Tibial artery (tissue), 4 donors: ENCODE measurements around the gene HPN.
"Not testable (repeated sequence)": the region's sequence is repeated elsewhere in the genome, so short reads cannot be mapped to it uniquely, and the experiment has no call there.

ENCODE experiments used
- DNase-seq, 2 donors: peaks; one replicate each; pipeline ENCODE4 v3.0.0-alpha.2; 2019
- H3K27ac ChIP-seq, 2 donors: fragments of 200-600 bp; sonication (generic) in 1 of 2; 1 replicate in 1 of 2; 2 replicates in 1 of 2; pipeline ENCODE4 v1.5.1; 2018 to 2019; ENCODE audit warnings: mild to moderate bottlenecking in 1 of 2
- H3K27me3 ChIP-seq, 2 donors: fragments of 200-600 bp; sonication (generic) in 1 of 2; one replicate each; pipeline versions ENCODE4 v1.5.1 to v1.6.0; 2016 to 2019
- H3K36me3 ChIP-seq, 3 donors: fragments of 200-600 bp; sonication (generic) in 2 of 3; one replicate each; pipeline ENCODE4 v1.5.1; 2016 to 2019; ENCODE audit warnings: mild to moderate bottlenecking in 2 of 3
- H3K4me1 ChIP-seq, 4 donors: fragments of 200-600 bp; sonication (generic) in 2 of 4; 1 replicate in 3 of 4; 2 replicates in 1 of 4; pipeline ENCODE4 v1.5.1; 2016 to 2019
- H3K4me3 ChIP-seq, 2 donors: fragments of 200-600 bp; sonication (generic) in 1 of 2; 1 replicate in 1 of 2; 2 replicates in 1 of 2; pipeline ENCODE4 v1.5.1; 2018 to 2019; ENCODE audit warnings: mild to moderate bottlenecking in 2 of 2
- H3K9me3 ChIP-seq, 3 donors: fragments of 200-600 bp; sonication (generic) in 1 of 3; one replicate each; pipeline ENCODE4 v1.5.1; 2016 to 2019
- intact Hi-C: fragments of 100-400 bp; cut with DNase I; formaldehyde crosslinking; loops from one replicate; pipeline ENCODE4 v1.15.0; 2023; ENCODE audit warnings: low total_unique reads
- TF ChIP-seq, protein P1 (sequence below), 2 experiments: fragments of 200-600 bp in 1 of 2; fragments of 450-650 bp in 1 of 2; IDR thresholded peaks; one replicate each; pipeline ENCODE4 v1.5.1; 2017 to 2019; ENCODE audit warnings: antibody characterized with exemption in 2 of 2, mild to moderate bottlenecking in 1 of 2, moderate library complexity in 1 of 2

The HPN gene

DNA sequence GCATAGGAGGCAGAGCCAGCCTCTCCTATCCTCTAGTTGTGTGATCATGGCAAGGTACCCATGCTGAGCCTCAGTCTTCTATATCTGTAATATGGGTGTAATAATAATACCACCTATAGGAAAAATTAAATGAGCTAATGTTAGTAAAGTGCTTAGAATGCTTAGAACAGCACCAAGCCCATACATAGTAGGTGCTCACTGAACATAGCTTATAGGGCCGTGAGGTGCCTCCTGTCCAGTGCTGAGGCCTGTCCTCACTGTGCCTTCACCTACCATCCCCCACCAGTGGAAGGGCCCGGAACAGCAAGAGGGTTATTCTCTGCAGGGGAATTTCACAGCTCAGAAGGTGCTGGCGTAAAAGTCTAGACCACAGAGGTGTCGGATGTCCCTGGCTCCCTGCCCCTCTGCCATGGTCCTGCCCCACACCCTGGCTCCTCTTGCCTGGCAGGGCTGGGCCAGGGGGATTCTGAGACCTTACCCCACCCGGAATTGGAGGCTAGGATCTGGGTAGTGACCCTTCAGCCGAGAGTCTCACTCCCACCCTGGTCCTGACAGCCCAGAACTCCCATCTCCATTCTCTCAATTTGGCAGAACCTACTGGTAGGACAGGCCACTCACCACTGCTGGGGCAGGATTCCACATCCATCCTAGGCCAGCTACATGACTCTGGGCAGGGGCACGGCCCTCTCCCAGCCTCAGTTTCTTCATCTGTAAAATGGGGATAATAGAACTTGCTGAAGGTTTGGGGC is 13.5 kb upstream of the HPN start:
- Histone ChIP-seq H3K27ac (no peak overlapping the region), H3K36me3 (peaks cover 22 to 54% (median 45%) of the 10 kb centered on the region in 3 donors), H3K4me3 (no peak overlapping the region), H3K4me1 (peaks cover 0 to 21% (median 11%) of the 10 kb centered on the region in 4 donors), H3K9me3 (no peaks in the 10 kb centered on the region), H3K27me3 (no peaks in the 10 kb centered on the region)
- TF ChIP-seq, protein P1, sequence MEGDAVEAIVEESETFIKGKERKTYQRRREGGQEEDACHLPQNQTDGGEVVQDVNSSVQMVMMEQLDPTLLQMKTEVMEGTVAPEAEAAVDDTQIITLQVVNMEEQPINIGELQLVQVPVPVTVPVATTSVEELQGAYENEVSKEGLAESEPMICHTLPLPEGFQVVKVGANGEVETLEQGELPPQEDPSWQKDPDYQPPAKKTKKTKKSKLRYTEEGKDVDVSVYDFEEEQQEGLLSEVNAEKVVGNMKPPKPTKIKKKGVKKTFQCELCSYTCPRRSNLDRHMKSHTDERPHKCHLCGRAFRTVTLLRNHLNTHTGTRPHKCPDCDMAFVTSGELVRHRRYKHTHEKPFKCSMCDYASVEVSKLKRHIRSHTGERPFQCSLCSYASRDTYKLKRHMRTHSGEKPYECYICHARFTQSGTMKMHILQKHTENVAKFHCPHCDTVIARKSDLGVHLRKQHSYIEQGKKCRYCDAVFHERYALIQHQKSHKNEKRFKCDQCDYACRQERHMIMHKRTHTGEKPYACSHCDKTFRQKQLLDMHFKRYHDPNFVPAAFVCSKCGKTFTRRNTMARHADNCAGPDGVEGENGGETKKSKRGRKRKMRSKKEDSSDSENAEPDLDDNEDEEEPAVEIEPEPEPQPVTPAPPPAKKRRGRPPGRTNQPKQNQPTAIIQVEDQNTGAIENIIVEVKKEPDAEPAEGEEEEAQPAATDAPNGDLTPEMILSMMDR (IDR thresholded peaks at IDR 0.05), result no peak
- no peak for DNase-seq
- intact Hi-C loops, result no loop called here

DNA sequence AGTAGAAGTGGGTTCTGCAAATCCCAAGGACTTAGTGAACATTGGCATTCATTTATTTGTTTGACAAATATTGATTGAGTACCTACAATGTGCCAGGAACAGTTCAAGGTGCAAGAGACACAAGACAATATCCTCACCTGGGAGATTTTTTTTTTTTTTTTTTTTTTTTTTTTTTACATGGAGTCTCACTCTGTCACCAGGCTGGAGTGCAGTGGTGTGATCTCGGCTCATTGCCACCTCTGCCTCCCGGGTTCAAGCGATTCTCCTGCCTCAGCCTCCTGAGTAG is 13.0 kb upstream of the HPN start:
- H3K27me3 ChIP-seq, H3K4me3 ChIP-seq, intact Hi-C loops, H3K9me3 ChIP-seq, DNase-seq, H3K27ac ChIP-seq: not testable (repeated sequence)
- Histone ChIP-seq H3K4me1 (peaks cover 0 to 21% (median 11%) of the 10 kb centered on the region in 4 donors), H3K36me3 (peaks cover 17 to 51% (median 45%) of the 10 kb centered on the region in 3 donors)

DNA sequence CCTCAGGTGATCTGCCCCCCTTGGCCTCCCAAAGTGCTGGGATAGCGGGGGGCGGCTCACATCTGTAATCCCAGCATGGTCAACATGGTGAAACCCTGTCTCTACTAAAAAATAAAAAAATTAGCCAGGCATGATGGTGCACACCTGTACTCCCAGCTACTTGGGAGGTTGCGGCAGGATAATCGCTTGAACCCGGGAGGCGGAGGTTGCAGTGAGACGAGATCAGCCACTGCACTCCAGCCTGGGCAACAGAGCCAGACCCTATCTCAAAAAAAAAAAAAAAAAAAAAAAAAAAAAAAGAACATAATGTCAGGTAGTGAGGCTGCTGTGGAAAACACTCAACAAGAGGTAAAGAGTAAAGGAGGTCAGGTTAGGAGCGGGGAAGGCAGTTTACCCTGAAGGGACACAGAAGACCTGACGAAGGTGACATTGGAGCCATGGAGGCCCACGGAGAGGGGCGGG is 12.2 kb upstream of the HPN start:
- DNase-seq, H3K9me3 ChIP-seq, intact Hi-C loops, H3K27me3 ChIP-seq, H3K4me3 ChIP-seq, H3K27ac ChIP-seq: not testable (repeated sequence)
- H3K36me3 ChIP-seq, result peaks cover 13 to 51% (median 41%) of the 10 kb centered on the region in 3 donors
- H3K4me1 ChIP-seq, result peaks cover 0 to 21% (median 11%) of the 10 kb centered on the region in 4 donors

DNA sequence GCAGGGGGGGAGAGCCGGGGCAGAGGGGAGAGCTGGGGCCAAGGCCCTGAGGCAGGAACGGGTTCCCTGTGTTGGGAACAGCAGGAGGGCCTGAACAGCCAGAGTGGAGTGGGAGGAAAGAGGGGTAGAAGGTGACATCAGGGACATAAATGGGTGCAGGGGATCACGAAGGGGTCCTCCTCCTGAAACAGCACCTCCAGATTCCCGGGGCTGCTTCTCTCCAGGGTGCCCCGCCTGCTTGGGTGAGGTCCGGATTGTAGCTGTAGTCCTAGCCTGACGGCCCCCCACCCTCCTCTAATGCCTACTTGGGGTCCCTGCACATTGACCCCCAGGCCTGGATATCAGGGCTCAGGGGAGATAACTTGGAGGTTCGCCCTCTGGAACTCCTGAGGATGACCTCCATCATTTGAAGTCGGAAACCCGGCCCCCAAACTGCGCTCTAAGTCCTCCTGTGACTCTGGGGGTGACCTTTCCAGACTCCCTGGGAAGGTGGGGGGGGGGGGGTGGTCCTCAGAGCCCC is 11.7 kb upstream of the HPN start:
- intact Hi-C loops, result no loop called here
- H3K4me3 ChIP-seq, result peak overlapping the region; percentile 58 to 70

DNA sequence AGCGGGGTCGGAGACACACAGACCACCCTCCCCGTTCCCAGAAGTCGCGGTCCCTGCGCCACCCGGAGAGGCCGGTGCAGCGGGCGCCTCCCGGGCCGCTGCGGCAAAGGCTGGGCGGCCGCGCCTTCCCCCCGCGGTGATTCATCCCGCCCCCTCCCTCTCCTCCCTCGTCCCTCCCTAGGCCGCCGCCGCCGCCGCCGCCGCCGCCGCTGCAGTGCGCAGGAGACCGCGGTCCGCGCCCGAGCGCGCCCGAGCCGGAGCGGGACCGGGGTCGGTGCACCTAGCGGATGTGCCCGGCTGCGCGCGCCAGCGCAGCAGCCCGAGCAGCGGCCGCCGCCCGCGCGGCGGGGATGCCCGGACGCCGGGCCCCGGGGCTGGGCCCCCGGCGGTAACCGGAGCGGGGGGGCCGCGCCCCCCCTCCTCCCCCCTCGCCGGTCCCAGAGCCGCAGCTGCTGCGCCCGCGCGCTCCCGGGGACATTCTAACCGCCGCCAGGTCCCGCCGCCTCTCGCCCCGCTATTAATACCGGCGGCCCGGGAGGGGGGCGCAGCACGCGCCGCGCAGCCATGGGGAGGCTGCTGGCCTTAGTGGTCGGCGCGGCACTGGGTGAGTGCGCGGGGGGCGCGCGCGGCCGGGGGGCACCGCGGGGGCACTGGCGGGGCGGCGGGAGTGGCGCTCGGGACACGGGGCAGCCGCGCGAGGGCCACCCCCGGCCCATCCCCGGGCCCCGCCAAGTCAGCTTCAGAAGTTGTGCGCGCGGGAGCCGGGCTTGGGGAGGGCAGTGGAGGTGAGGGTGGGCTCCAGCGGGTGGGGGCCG is 11.1 kb upstream of the HPN start, which contains the start of gene SCN1B:
Gene SCN1B, plus strand, starts transcription at position 214 of the 815 bp plus-strand sequence. Its CDS starts 351 bp downstream, at position 565.
- Histone ChIP-seq H3K4me1 (peaks cover 0 to 21% (median 11%) of the 10 kb centered on the region in 4 donors), H3K27ac (peak within 1 kb of the TSS; percentile 45 to 57), H3K36me3 (peaks cover 7 to 41% (median 30%) of the 10 kb centered on the region in 3 donors), H3K27me3 (no peaks in the 10 kb centered on the region), H3K4me3 (peak within 1 kb of the TSS; percentile 58 to 70), H3K9me3 (no peaks in the 10 kb centered on the region)
- intact Hi-C loops, result no loop called here
- DNase-seq, result peak; percentile 59 to 81
- TF ChIP-seq, protein P1 (IDR thresholded peaks at IDR 0.05), result no peak

More for the DNA sequence above, 11.7 kb upstream of the HPN start:
- TF ChIP-seq, protein P1 (IDR thresholded peaks at IDR 0.05), result no peak
- H3K36me3 ChIP-seq, result peaks cover 10 to 48% (median 36%) of the 10 kb centered on the region in 3 donors
- peaks cover 0 to 21% (median 11%) of the 10 kb centered on the region in 4 donors for H3K4me1 ChIP-seq
- DNase-seq, result no peak
- H3K27me3 ChIP-seq, result no peaks in the 10 kb centered on the region
- peak overlapping the region; percentile 32 for H3K27ac ChIP-seq
- no peaks in the 10 kb centered on the region for H3K9me3 ChIP-seq

DNA sequence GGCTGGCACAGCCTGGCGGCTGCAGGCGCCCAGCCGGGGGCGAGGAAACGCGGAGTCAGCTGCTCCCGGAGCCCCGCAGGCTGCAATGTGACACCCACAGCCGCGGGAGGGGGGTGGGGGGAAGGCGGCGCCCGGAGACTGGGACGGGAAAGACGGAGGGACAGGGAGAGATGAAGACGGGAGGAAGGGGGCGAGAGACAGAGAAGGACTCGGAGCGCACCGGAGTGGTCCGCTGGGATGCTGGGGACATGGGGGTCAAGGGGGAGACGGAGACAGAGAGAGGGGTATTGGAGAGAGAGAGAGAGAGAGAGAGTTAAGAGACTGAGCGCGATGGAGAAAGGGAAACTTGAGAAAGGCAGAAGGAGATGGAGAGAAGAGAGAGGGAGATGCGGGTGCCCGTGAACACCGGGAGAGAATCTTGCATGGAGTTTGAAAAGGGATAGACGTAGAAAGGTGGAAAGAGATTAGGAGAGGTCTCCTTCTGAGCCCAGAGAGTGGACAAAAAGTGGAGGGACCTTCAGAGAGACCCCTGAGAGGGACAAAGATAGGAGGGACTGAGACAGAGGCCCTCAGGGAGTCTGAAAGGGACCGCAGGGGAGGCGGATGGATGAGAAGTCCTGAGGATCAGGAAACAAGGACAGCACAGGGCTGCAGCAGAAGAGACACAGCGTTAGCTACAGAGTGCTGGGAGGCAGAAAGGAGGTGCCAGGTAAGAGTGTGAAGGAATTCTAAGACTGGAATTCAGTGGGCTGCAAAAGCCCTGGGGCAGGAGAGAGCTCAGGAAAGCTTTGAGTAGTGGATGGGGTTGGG is 10.2 kb upstream of the HPN start:
- H3K27me3 ChIP-seq, result no peaks in the 10 kb centered on the region
- TF ChIP-seq, protein P1 (IDR thresholded peaks at IDR 0.05), result no peak
- intact Hi-C loops, result no loop called here
- peaks cover 0 to 21% (median 11%) of the 10 kb centered on the region in 4 donors for H3K4me1 ChIP-seq
- H3K27ac ChIP-seq, result peak overlapping the region; percentile 45 to 57
- DNase-seq, result peak in 1 of 2 donors; percentile 60
- peak overlapping the region; percentile 58 to 70 for H3K4me3 ChIP-seq
- no peaks in the 10 kb centered on the region for H3K9me3 ChIP-seq
- H3K36me3 ChIP-seq, result peaks cover 2 to 33% (median 22%) of the 10 kb centered on the region in 3 donors
